Heart left ventricle (tissue), 16 donors: Measurements from ENCODE around the gene KLHL29. TPM values are rescaled to one million over a fixed set of nuclear protein-coding genes. Genes with fewer than 3 reads are reported as not detected.

Source experiments
- ATAC-seq, 4 donors: fragments of 200-7000 bp; cut with Tn5 transposase; one replicate each; pipeline ENCODE4 v1.9.1; 2020 to 2022; ENCODE audit warnings: moderate library complexity in 4 of 4, mild to moderate bottlenecking in 3 of 4, moderate number of reproducible peaks in 1 of 4
- DNase-seq, 5 donors: peaks; one replicate each; pipeline ENCODE4 v3.0.0-alpha.2; 2020
- H3K27ac ChIP-seq, 12 donors: fragments of 200-600 bp; sonication (generic) in 4 of 12; one replicate each; pipeline versions ENCODE4 v1.5.0 to v1.8.0; 2016 to 2022; ENCODE audit warnings: mild to moderate bottlenecking in 2 of 12
- H3K27me3 ChIP-seq, 9 donors: fragments of 200-600 bp; sonication (generic) in 2 of 9; one replicate each; pipeline versions ENCODE4 v1.5.1 to v1.8.0; 2016 to 2022; ENCODE audit warnings: mild to moderate bottlenecking in 3 of 9
- H3K36me3 ChIP-seq, 9 donors: fragments of 200-600 bp; sonication (generic) in 2 of 9; one replicate each; pipeline versions ENCODE4 v1.5.0 to v1.8.0; 2018 to 2022; ENCODE audit warnings: mild to moderate bottlenecking in 2 of 9
- H3K4me1 ChIP-seq, 12 donors: fragments of 200-600 bp; sonication (generic) in 4 of 12; one replicate each; pipeline versions ENCODE4 v1.5.0 to v1.8.0; 2016 to 2022; ENCODE audit warnings: mild to moderate bottlenecking in 3 of 12
- H3K4me3 ChIP-seq, 12 donors: fragments of 200-600 bp; sonication (generic) in 4 of 12; one replicate each; pipeline versions ENCODE4 v1.5.0 to v1.8.0; 2017 to 2022; ENCODE audit warnings: mild to moderate bottlenecking in 9 of 12, moderate library complexity in 4 of 12
- H3K9me3 ChIP-seq, 12 donors: fragments of 200-600 bp; sonication (generic) in 4 of 12; one replicate each; pipeline versions ENCODE4 v1.5.0 to v1.8.0; 2016 to 2022; ENCODE audit warnings: mild to moderate bottlenecking in 1 of 12
- CTCF ChIP-seq, 12 donors: fragments of 200-600 bp; sonication (generic) in 4 of 12; IDR thresholded peaks; one replicate each; pipeline versions ENCODE4 v1.5.0 to v1.8.0; 2018 to 2022; ENCODE audit warnings: antibody characterized with exemption in 12 of 12, mild to moderate bottlenecking in 5 of 12
- POLR2A ChIP-seq, 2 donors: fragments of 450-650 bp; IDR thresholded peaks; one replicate each; pipeline ENCODE4 v1.6.1; 2017; ENCODE audit warnings: antibody characterized with exemption in 2 of 2, mild to moderate bottlenecking in 2 of 2, moderate library complexity in 2 of 2
- WGBS, 4 donors: extraction: QIAGEN DNeasy Blood & Tissue Kit in 2 of 4; methylation state at CpG; one replicate each; pipeline versions ENCODE4 v1.1.5 to v1.1.7; 2013 to 2018; 5-methylcytosine and 5-hydroxymethylcytosine counted together
- intact Hi-C, 10 donors: fragments of 100-400 bp; cut with DNase I; formaldehyde crosslinking; loops; one replicate each; pipeline versions ENCODE4 v1.11.1 to v1.14.2; 2022
- polyA plus RNA-seq, 2 donors: library from polyadenylated mRNA; stranded (reverse); fragments of 200-250 nt; gene quantifications; one replicate each; pipeline ENCODE4 v1.2.3, GENCODE V29; 2013
- total RNA-seq, 9 donors: library from RNA; depleted of rRNA in 2 of 9; stranded (reverse); fragments of >200 nt in 2 of 9; fragmentation: NEBNext Ultra II Directional in 3 of 9; extraction: Animal tissue kit (Norgen Biotek cat#: 25700) in 3 of 9; gene quantifications; one replicate each; pipeline versions ENCODE4 v1.1.0 to v1.2.4, GENCODE V29; 2016 to 2023
- donor health status: ischemic (EF 13 %, LVEDD 7.1; RV severe dilation, severe dysfunction).
- donor health status: healthy with polysubstance abuse.
- donor health status: DM: no; HTN: yes; CAD: no.
- donor health status: DM: no; HTN: no; CAD: no.
- donor health status: ischemic (EF 25% LVEDD 6.9; RV normal size, moderate dysfunction).
- donor health status: ischemic (EF 25% LVEDD 5.7; RV mildly dilated, moderate dysfunction).
- donor health status: healthy.
- donor health status: DM: yes; HTN: yes; CAD: no.
- donor health status: ischemic (EF 35%, LVEDD 5.7; RV mildly dilated, moderate dysfunction).
- donor health status: nonischemic (EF 11% LVEDD 7.7; RV severe dilation, severe dysfunction).
- donor health status: DM: yes; HTN: yes; CAD: no.
- donor health status: PGD.
- donor health status: ischemic (EF 29% LVEDD 5.4; RV normal size, mild dysfunction).
- donor health status: nonischemic (EF 23%, LVEDD 6.1; RV moderate dilation, normal function).

Gene KLHL29
- total and polyA plus RNA-seq, 11 donors, result 0.74 to 2.7 (median 1.1) TPM

GRCh38 chr2:23579674-23580073 lies 194.7 kb downstream of the KLHL29 start:
- intact Hi-C loops, result no loop called here
- no peaks in the 10 kb centered on the region for H3K4me1 ChIP-seq
- peak in 1 of 5 donors; percentile 34 for DNase-seq
- H3K9me3 ChIP-seq, result no peaks in the 10 kb centered on the region
- no peak for ATAC-seq
- H3K27me3 ChIP-seq, result no peaks in the 10 kb centered on the region
- WGBS, 4 donors, result 93 to 97% (median 94%) methylated on average over 5 of the region's 5 CpGs
- no peaks in the 10 kb centered on the region for H3K36me3 ChIP-seq
- no peak overlapping the region for H3K4me3 ChIP-seq
- TF ChIP-seq POLR2A (IDR thresholded peaks at IDR 0.05), result no peak
- no peak for TF ChIP-seq CTCF (IDR thresholded peaks at IDR 0.05)
- H3K27ac ChIP-seq, result no peak overlapping the region

DNA sequence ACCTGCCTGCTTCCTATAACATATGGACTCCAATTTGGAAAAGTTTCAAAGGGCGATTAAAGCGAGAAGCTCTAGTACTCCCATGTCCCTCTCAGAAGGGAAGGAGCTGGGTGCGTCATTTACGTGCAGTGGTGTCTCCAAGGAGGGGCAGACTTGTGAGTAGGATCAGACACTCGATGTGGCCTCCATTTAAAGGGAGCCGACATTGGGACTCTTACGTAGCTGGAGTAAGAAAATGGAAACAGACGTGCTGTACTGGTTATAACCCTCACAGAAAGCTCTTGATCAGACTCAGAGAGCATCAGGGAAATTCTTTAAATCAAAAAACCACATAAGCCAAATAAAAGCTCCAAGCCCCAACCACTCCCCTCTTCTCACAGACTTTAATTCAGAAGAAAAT lies 198.5 kb downstream of the KLHL29 start:
- Histone ChIP-seq H3K36me3 (no peaks in the 10 kb centered on the region), H3K9me3 (no peaks in the 10 kb centered on the region), H3K27ac (peak overlapping the region in 1 of 12 donors; percentile 85), H3K27me3 (no peaks in the 10 kb centered on the region), H3K4me3 (no peak overlapping the region), H3K4me1 (peaks cover 0 to 4% (median 0%) of the 10 kb centered on the region in 12 donors)
- intact Hi-C loops, result no loop called here
- WGBS, 4 donors, result 94 to 97% (median 95%) methylated on average over 8 of the region's 8 CpGs
- DNase-seq (no peak), ATAC-seq (no peak)
- no peak for TF ChIP-seq CTCF (IDR thresholded peaks at IDR 0.05)
- TF ChIP-seq POLR2A (IDR thresholded peaks at IDR 0.05), result no peak

DNA sequence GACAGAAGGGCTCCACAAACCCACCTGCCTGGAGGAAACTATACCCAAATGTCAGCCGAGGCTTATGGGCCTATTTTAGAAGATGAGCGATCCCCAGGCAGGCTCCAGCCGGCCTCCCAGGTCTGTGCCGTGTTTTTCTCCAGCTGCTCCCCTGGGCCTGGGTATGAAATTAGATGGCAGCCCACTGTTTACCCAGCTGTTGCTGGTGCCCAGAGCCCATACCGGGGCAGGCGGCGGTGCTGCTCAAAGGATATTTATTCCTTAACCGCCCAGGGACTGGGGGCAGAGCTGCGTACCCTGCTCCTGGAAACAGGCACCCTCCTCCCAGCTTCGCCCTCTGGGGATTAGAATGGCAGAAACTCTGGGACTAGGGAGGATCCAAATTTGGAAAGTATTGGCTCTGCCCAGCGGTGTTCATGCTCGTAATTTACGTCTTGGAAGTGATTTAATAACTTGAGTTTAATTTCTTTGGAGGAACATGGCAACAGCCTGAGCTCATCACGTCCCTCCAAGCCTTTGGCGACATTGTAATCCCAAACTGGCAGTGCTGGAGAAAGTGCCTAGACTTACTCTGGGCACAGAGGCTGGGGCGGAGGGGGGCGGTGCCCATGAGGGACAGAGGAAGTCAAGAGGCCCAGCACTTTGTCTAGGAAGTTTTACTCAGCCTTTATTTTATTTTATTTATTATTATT lies 199.2 kb downstream of the KLHL29 start:
- Histone ChIP-seq H3K9me3 (no peaks in the 10 kb centered on the region), H3K27ac (peak overlapping the region in 1 of 12 donors; percentile 85), H3K4me1 (peaks cover 0 to 8% (median 4%) of the 10 kb centered on the region in 12 donors), H3K4me3 (no peak overlapping the region), H3K27me3 (no peaks in the 10 kb centered on the region), H3K36me3 (no peaks in the 10 kb centered on the region)
- WGBS, 4 donors, result 93 to 96% (median 95%) methylated on average over 17 of the region's 17 CpGs
- TF ChIP-seq POLR2A (IDR thresholded peaks at IDR 0.05) (no peak), CTCF (IDR thresholded peaks at IDR 0.05) (no peak)
- intact Hi-C loops, result no loop called here
- DNase-seq (no peak), ATAC-seq (no peak)

GRCh38 chr2:23585273-23586170 lies 200.5 kb downstream of the KLHL29 start:
- peaks cover 2 to 21% (median 16%) of the 10 kb centered on the region in 12 donors for H3K4me1 ChIP-seq
- no peak for DNase-seq
- H3K27ac ChIP-seq, result peak overlapping the region in 1 of 12 donors; percentile 85
- no peaks in the 10 kb centered on the region for H3K27me3 ChIP-seq
- WGBS, 4 donors, result 76 to 80% (median 79%) methylated on average over 13 of the region's 13 CpGs
- no peaks in the 10 kb centered on the region for H3K9me3 ChIP-seq
- TF ChIP-seq POLR2A (IDR thresholded peaks at IDR 0.05) (no peak), CTCF (IDR thresholded peaks at IDR 0.05) (no peak)
- intact Hi-C loops, result no loop called here
- H3K36me3 ChIP-seq, result no peaks in the 10 kb centered on the region
- ATAC-seq, result no peak
- H3K4me3 ChIP-seq, result no peak overlapping the region
